Measurements from ENCODE around the gene MYH9.

Gene MYH9

GRCh38 chr22:36330655-36331305, 57.0 kb downstream of the MYH9 start:
- DNase-seq (ENCODE audit: low read depth in 2 of 2): no peak

- no peak for DNase-seq (ENCODE audit: low read depth in 2 of 2)
Measured at GRCh38 chr22:36330127-36330526, 57.6 kb downstream of the MYH9 start.

GRCh38 chr22:36329254-36330078, 58.3 kb downstream of the MYH9 start:
- DNase-seq (ENCODE audit: low read depth in 2 of 2): peak; percentile 96 to 97

- no peak for DNase-seq (ENCODE audit: low read depth in 2 of 2)
Measured at GRCh38 chr22:36328635-36329253, 59.0 kb downstream of the MYH9 start.

- no peak for DNase-seq (ENCODE audit: low read depth in 2 of 2)
Measured at GRCh38 chr22:36327922-36328551, 59.7 kb downstream of the MYH9 start.

- no peak for DNase-seq (ENCODE audit: low read depth in 2 of 2)
Measured at GRCh38 chr22:36326178-36327161, 61.3 kb downstream of the MYH9 start.

- DNase-seq (ENCODE audit: low read depth in 2 of 2): peak in 1 of 2 experiments; percentile 56
Measured at GRCh38 chr22:36325154-36326031, 62.4 kb downstream of the MYH9 start.

GRCh38 chr22:36324414-36324813, 63.4 kb downstream of the MYH9 start:
- DNase-seq (ENCODE audit: low read depth in 2 of 2): no peak

- no peak for DNase-seq (ENCODE audit: low read depth in 2 of 2)
Measured at GRCh38 chr22:36323855-36324331, 63.9 kb downstream of the MYH9 start.

GRCh38 chr22:36323182-36323854, 64.4 kb downstream of the MYH9 start:
- no peak for DNase-seq (ENCODE audit: low read depth in 2 of 2)

- DNase-seq (ENCODE audit: low read depth in 2 of 2): no peak
Measured at GRCh38 chr22:36322602-36322915, 65.2 kb downstream of the MYH9 start.

GRCh38 chr22:36321797-36322601, 65.8 kb downstream of the MYH9 start:
- no peak for DNase-seq (ENCODE audit: low read depth in 2 of 2)

GRCh38 chr22:36320553-36320952, 67.2 kb downstream of the MYH9 start:
- no peak for DNase-seq (ENCODE audit: low read depth in 2 of 2)

- no peak for DNase-seq (ENCODE audit: low read depth in 2 of 2)
Measured at GRCh38 chr22:36319595-36320497, 67.9 kb downstream of the MYH9 start.

GRCh38 chr22:36318442-36318841, 69.3 kb downstream of the MYH9 start:
- DNase-seq (ENCODE audit: low read depth in 2 of 2): no peak

- no peak for DNase-seq (ENCODE audit: low read depth in 2 of 2)
Measured at GRCh38 chr22:36317658-36318271, 70.0 kb downstream of the MYH9 start.

GRCh38 chr22:36316419-36316818, 71.3 kb downstream of the MYH9 start:
- no peak for DNase-seq (ENCODE audit: low read depth in 2 of 2)

All from fibroblast of skin of left biceps (primary cell).